Caco-2 (cell line): Measurements from ENCODE around the gene CAPRIN2. TPM values are rescaled to one million over a fixed set of nuclear protein-coding genes. Genes with fewer than 3 reads are reported as not detected.

ENCODE experiments used
- BruUV-seq: library from RNA; stranded (reverse); fragments of 400-500 nt; replicated peaks from 2 replicates; lab custom pipeline; 2021; lab: Mats Ljungman, UMichigan
- CTCF ChIA-PET: fragments of 300-600 bp; sonication (Branson Sonifier 250); formaldehyde crosslinking; loops from one replicate; lab custom pipeline; 2022; ENCODE audit warnings: antibody characterized with exemption; lab: Charles Lee
- POLR2A ChIA-PET: fragments of 300-600 bp; sonication (Branson Sonifier 250); formaldehyde crosslinking; loops from one replicate; lab custom pipeline; 2022; ENCODE audit warnings: antibody characterized with exemption; lab: Charles Lee
- DNase-seq, 2 experiments: peaks; one replicate each; pipeline versions ENCODE4 v3.0.0 to v3.0.0-alpha.2; 2020 to 2022
- H3K27me3 ChIP-seq: replicated peaks from 2 replicates; pipeline ENCODE4 v1.6.0; 2011; ENCODE audit warnings: low read length; ENCODE audit not compliant: control insufficient read depth, insufficient read depth
- H3K36me3 ChIP-seq: 2 replicates; pipeline ENCODE4 v1.5.1; 2011; ENCODE audit warnings: low read length; ENCODE audit not compliant: control insufficient read depth, insufficient read depth
- H3K4me1 ChIP-seq: fragments of 250-450 bp; sonication (Bioruptor Pico); 2 replicates; pipeline ENCODE4 v1.5.1; 2020; ENCODE audit warnings: mild to moderate bottlenecking
- H3K4me3 ChIP-seq: 2 replicates; pipeline ENCODE4 v1.5.1; 2011; ENCODE audit warnings: low read depth, mild to moderate bottlenecking, control low read depth, low read length
- H3K9me3 ChIP-seq: fragments of 250-450 bp; sonication (Bioruptor Pico); 2 replicates; pipeline ENCODE4 v1.5.1; 2020; ENCODE audit warnings: mild to moderate bottlenecking, moderate library complexity
- H3K27ac Mint-ChIP-seq: one replicate; pipeline ENCODE4 v1.8.0; 2022; ENCODE audit warnings: mixed read lengths; ENCODE audit not compliant: unreplicated experiment
- H3K27me3 Mint-ChIP-seq: one replicate; pipeline ENCODE4 v1.8.0; 2022; ENCODE audit warnings: mixed read lengths; ENCODE audit not compliant: insufficient read depth, unreplicated experiment
- H3K36me3 Mint-ChIP-seq: one replicate; pipeline ENCODE4 v1.8.0; 2022; ENCODE audit warnings: mild to moderate bottlenecking, mixed read lengths; ENCODE audit not compliant: insufficient read depth, unreplicated experiment
- H3K4me1 Mint-ChIP-seq: one replicate; pipeline ENCODE4 v1.8.0; 2022; ENCODE audit warnings: low read depth, mixed read lengths; ENCODE audit not compliant: unreplicated experiment
- H3K4me3 Mint-ChIP-seq: one replicate; pipeline ENCODE4 v1.8.0; 2022; ENCODE audit warnings: mild to moderate bottlenecking, moderate library complexity, mixed read lengths; ENCODE audit not compliant: unreplicated experiment
- H3K9me3 Mint-ChIP-seq: one replicate; pipeline ENCODE4 v1.8.0; 2022; ENCODE audit warnings: mixed read lengths; ENCODE audit not compliant: unreplicated experiment
- CTCF ChIP-seq, 2 experiments: fragments of 200-600 bp in 1 of 2; IDR thresholded peaks; 1 replicate in 1 of 2; 2 replicates in 1 of 2; pipeline versions ENCODE4 v1.5.1 to v1.8.0; 2011 to 2022; ENCODE audit warnings: antibody characterized with exemption in 1 of 2, control low read depth in 1 of 2, inconsistent platforms in 1 of 2, low read depth in 1 of 2, low read length in 1 of 2, mild to moderate bottlenecking in 1 of 2, moderate library complexity in 1 of 2; ENCODE audit not compliant: insufficient read depth in 1 of 2, severe bottlenecking in 1 of 2, unreplicated experiment in 1 of 2
- intact Hi-C: fragments of 100-400 bp; cut with micrococcal nuclease; formaldehyde crosslinking; loops from one replicate; pipeline ENCODE4 v1.10.0; 2022; ENCODE audit not compliant: unreplicated experiment
- total RNA-seq: library from RNA; stranded (reverse); gene quantifications from 2 replicates; pipeline ENCODE4 v1.2.3, GENCODE V29; 2022

CAPRIN2 gene
- total RNA-seq, 1 experiment from 2014 or later, result 19.6 TPM

GRCh38 chr12:30692470-30692869 is 62.3 kb downstream of the CAPRIN2 start:
- peaks cover 28% of the 10 kb centered on the region for H3K4me1 Mint-ChIP-seq
- Histone ChIP-seq H3K9me3 (no peaks in the 10 kb centered on the region), H3K27me3 (no peaks in the 10 kb centered on the region), H3K4me3 (no peak overlapping the region), H3K4me1 (peaks cover 10% of the 10 kb centered on the region), H3K36me3 (no peaks in the 10 kb centered on the region)
- H3K27ac Mint-ChIP-seq, result no peak overlapping the region
- POLR2A ChIA-PET, result no interaction called here
- H3K9me3 Mint-ChIP-seq, result no peaks in the 10 kb centered on the region
- intact Hi-C loops, result loop anchor here (10.0 kb wide), 1 partner anchor 382 kb away; the partner anchor contains the start of gene DDX11
- no peaks in the 10 kb centered on the region for H3K27me3 Mint-ChIP-seq
- no peak for DNase-seq
- TF ChIP-seq CTCF (IDR thresholded peaks at IDR 0.05; ENCODE audit: insufficient read depth in 1 of 2, low read depth in 1 of 2, low read length in 1 of 2, severe bottlenecking in 1 of 2, unreplicated experiment in 1 of 2), result no peak
- H3K36me3 Mint-ChIP-seq, result no peaks in the 10 kb centered on the region
- H3K4me3 Mint-ChIP-seq, result no peak overlapping the region
- BruUV-seq, result no TSS peak
- CTCF ChIA-PET, result no interaction called here

GRCh38 chr12:30691122-30691879 is 63.5 kb downstream of the CAPRIN2 start:
- Mint-ChIP-seq H3K9me3 (no peaks in the 10 kb centered on the region), H3K27ac (no peak overlapping the region), H3K4me1 (peaks cover 26% of the 10 kb centered on the region), H3K27me3 (no peaks in the 10 kb centered on the region), H3K36me3 (no peaks in the 10 kb centered on the region), H3K4me3 (no peak overlapping the region)
- Histone ChIP-seq H3K4me1 (peaks cover 10% of the 10 kb centered on the region), H3K9me3 (no peaks in the 10 kb centered on the region), H3K36me3 (no peaks in the 10 kb centered on the region), H3K27me3 (no peaks in the 10 kb centered on the region), H3K4me3 (no peak overlapping the region)
- ChIA-PET CTCF (no interaction called here), POLR2A (no interaction called here)
- no peak for TF ChIP-seq CTCF (IDR thresholded peaks at IDR 0.05; ENCODE audit: insufficient read depth in 1 of 2, low read depth in 1 of 2, low read length in 1 of 2, severe bottlenecking in 1 of 2, unreplicated experiment in 1 of 2)
- DNase-seq, result peak in 1 of 2 experiments; percentile 5
- no TSS peak for BruUV-seq
- intact Hi-C loops, result loop anchor here (10.0 kb wide), 1 partner anchor 384 kb away; the partner anchor contains the start of gene DDX11

GRCh38 chr12:30687265-30687986 is 67.3 kb downstream of the CAPRIN2 start:
- ChIA-PET POLR2A (no interaction called here), CTCF (no interaction called here)
- Mint-ChIP-seq H3K27ac (no peak overlapping the region), H3K27me3 (no peaks in the 10 kb centered on the region), H3K4me1 (peaks cover 8% of the 10 kb centered on the region), H3K4me3 (no peak overlapping the region), H3K9me3 (no peaks in the 10 kb centered on the region), H3K36me3 (no peaks in the 10 kb centered on the region)
- Histone ChIP-seq H3K27me3 (no peaks in the 10 kb centered on the region), H3K4me3 (no peak overlapping the region), H3K9me3 (no peaks in the 10 kb centered on the region), H3K36me3 (no peaks in the 10 kb centered on the region), H3K4me1 (no peaks in the 10 kb centered on the region)
- no peak for TF ChIP-seq CTCF (IDR thresholded peaks at IDR 0.05; ENCODE audit: insufficient read depth in 1 of 2, low read depth in 1 of 2, low read length in 1 of 2, severe bottlenecking in 1 of 2, unreplicated experiment in 1 of 2)
- no TSS peak for BruUV-seq
- intact Hi-C loops, result no loop called here
- DNase-seq, result no peak
